Mononuclear cell (primary cell): ENCODE data around the gene PMPCA. TPM values are rescaled to one million over a fixed set of nuclear protein-coding genes. Genes with fewer than 3 reads are reported as not detected.

Source experiments
- H3K27me3 ChIP-seq: 2 replicates; pipeline ENCODE4 v1.6.0; 2011; ENCODE audit warnings: low read length, control low read depth; ENCODE audit not compliant: insufficient read depth
- H3K4me1 ChIP-seq: 2 replicates; pipeline ENCODE4 v1.5.1; 2011; ENCODE audit warnings: mild to moderate bottlenecking, low read length, control low read depth; ENCODE audit not compliant: insufficient read depth
- H3K4me3 ChIP-seq: 2 replicates; pipeline ENCODE4 v1.5.1; 2011; ENCODE audit warnings: mild to moderate bottlenecking, low read length, moderate library complexity
- H3K9me3 ChIP-seq: 2 replicates; pipeline ENCODE4 v1.5.1; 2011; ENCODE audit warnings: low read depth, mild to moderate bottlenecking, control low read depth, low read length
- total RNA-seq: library from RNA; depleted of rRNA; stranded (reverse); fragments of >200 nt; gene quantifications from one replicate; pipeline ENCODE4 v1.2.3, GENCODE V29; 2012

Gene PMPCA
- total RNA-seq, 1 donor = 36.6 TPM

GRCh38 chr9:136429683-136430491 is 19.4 kb downstream of the PMPCA start:
- H3K27me3 ChIP-seq = no peaks in the 10 kb centered on the region
- H3K4me3 ChIP-seq = no peak overlapping the region
- H3K4me1 ChIP-seq = no peaks in the 10 kb centered on the region
- H3K9me3 ChIP-seq = no peaks in the 10 kb centered on the region

GRCh38 chr9:136430588-136431234 is 20.3 kb downstream of the PMPCA start:
- H3K4me1 ChIP-seq = no peaks in the 10 kb centered on the region
- no peak overlapping the region for H3K4me3 ChIP-seq
- H3K27me3 ChIP-seq = no peaks in the 10 kb centered on the region
- H3K9me3 ChIP-seq = no peaks in the 10 kb centered on the region

- H3K4me1 ChIP-seq = no peaks in the 10 kb centered on the region
- no peaks in the 10 kb centered on the region for H3K9me3 ChIP-seq
- H3K27me3 ChIP-seq = no peaks in the 10 kb centered on the region
- H3K4me3 ChIP-seq = no peak overlapping the region
Measured at GRCh38 chr9:136431782-136432350, 21.4 kb downstream of the PMPCA start.

- no peak overlapping the region for H3K4me3 ChIP-seq
- H3K4me1 ChIP-seq = peaks cover 7% of the 10 kb centered on the region
- H3K9me3 ChIP-seq = no peaks in the 10 kb centered on the region
- H3K27me3 ChIP-seq = no peaks in the 10 kb centered on the region
Measured at GRCh38 chr9:136432591-136432990, 22.1 kb downstream of the PMPCA start.

GRCh38 chr9:136433043-136433715 is 22.7 kb downstream of the PMPCA start:
- H3K9me3 ChIP-seq = no peaks in the 10 kb centered on the region
- no peak overlapping the region for H3K4me3 ChIP-seq
- H3K4me1 ChIP-seq = peaks cover 13% of the 10 kb centered on the region
- no peaks in the 10 kb centered on the region for H3K27me3 ChIP-seq

GRCh38 chr9:136433849-136434579 is 23.6 kb downstream of the PMPCA start:
- Histone ChIP-seq H3K4me1 (peaks cover 20% of the 10 kb centered on the region), H3K9me3 (no peaks in the 10 kb centered on the region), H3K27me3 (no peaks in the 10 kb centered on the region), H3K4me3 (no peak overlapping the region)

GRCh38 chr9:136434580-136435169 is 24.2 kb downstream of the PMPCA start:
- Histone ChIP-seq H3K4me3 (no peak overlapping the region), H3K9me3 (no peaks in the 10 kb centered on the region), H3K4me1 (peaks cover 20% of the 10 kb centered on the region), H3K27me3 (no peaks in the 10 kb centered on the region)

- Histone ChIP-seq H3K4me3 (no peak overlapping the region), H3K4me1 (peaks cover 24% of the 10 kb centered on the region), H3K9me3 (no peaks in the 10 kb centered on the region), H3K27me3 (no peaks in the 10 kb centered on the region)
Measured at GRCh38 chr9:136436055-136436634, 25.7 kb downstream of the PMPCA start.

GRCh38 chr9:136437430-136437829 is 27.0 kb downstream of the PMPCA start:
- Histone ChIP-seq H3K4me3 (no peak overlapping the region), H3K27me3 (no peaks in the 10 kb centered on the region), H3K9me3 (no peaks in the 10 kb centered on the region), H3K4me1 (peaks cover 24% of the 10 kb centered on the region)

- H3K9me3 ChIP-seq = no peaks in the 10 kb centered on the region
- H3K27me3 ChIP-seq = no peaks in the 10 kb centered on the region
- peak overlapping the region; percentile 65 for H3K4me3 ChIP-seq
- peaks cover 24% of the 10 kb centered on the region for H3K4me1 ChIP-seq
Measured at GRCh38 chr9:136437839-136438547, 27.5 kb downstream of the PMPCA start.

GRCh38 chr9:136438548-136439480 is 28.4 kb downstream of the PMPCA start:
- Histone ChIP-seq H3K4me3 (peak overlapping the region; percentile 65), H3K27me3 (no peaks in the 10 kb centered on the region), H3K4me1 (peaks cover 24% of the 10 kb centered on the region), H3K9me3 (no peaks in the 10 kb centered on the region)

- Histone ChIP-seq H3K27me3 (no peaks in the 10 kb centered on the region), H3K4me1 (peaks cover 24% of the 10 kb centered on the region), H3K9me3 (no peaks in the 10 kb centered on the region), H3K4me3 (peak within 1 kb of the TSS; percentile 65)
Measured at GRCh38 chr9:136439481-136440408, 29.3 kb downstream of the PMPCA start, which contains the start of gene INPP5E. Gene INPP5E (minus strand): TSS chr9:136439845. CDS start chr9:136439419, 426 bp downstream.
